SKM-1 (cell line): ENCODE results near the gene OVOL3.

Experiments used
- DNase-seq: peaks from one replicate; lab custom pipeline; 2025; ENCODE audit not compliant: unreplicated experiment; lab: John Stamatoyannopoulos, UW

The OVOL3 gene

DNA sequence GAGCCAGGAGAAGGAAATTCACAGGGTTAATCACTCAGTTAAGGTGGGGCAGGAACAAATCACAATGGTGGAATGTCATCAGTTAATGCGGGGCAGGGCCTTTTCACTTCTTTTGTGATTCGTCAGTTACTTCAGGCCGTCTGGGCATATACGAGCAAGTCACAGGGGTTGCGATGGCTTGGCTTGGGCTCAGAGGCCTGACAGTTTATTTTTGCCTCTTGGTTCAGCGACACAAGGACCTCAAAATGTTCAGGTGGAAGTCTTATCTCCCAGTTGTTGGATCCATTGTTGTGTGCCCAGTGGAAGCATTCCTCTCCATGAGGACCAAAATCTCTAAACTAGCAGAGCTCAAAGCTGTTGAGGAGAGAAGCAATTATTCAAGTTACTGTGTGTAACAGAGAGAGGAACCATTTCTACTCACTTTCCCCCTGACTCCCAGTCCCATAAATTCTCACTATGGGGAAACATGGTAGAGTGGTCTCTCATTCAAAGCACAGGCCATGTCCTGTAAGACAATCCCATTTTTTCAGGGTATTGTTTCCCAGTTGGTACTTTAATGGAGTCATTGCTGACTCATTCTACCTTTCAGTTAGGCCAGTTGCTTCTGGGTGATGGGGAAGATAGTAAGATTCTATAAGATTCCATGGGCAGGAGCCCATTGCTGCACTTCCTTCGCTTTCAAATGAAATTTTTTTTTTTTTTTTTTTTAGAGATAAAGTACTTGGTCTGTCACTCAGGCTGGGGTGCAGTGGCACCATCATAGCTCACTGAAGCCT is 50.1 kb downstream of the OVOL3 start:
- no peak for DNase-seq
